ENCODE results near the gene BLACAT1. TPM values are rescaled to one million over a fixed set of nuclear protein-coding genes. Genes with fewer than 3 reads are reported as not detected.

Gene BLACAT1
- total and polyA plus RNA-seq, 9 of the 15 experiments (the other 6 are each of a cell fraction or from before 2014, with no cell fraction given): 0.10 to 5.9 (median 0.73) TPM

GRCh38 chr1:205492201-205492667 is 36.4 kb upstream of the BLACAT1 start:
- TF ChIP-seq BRF1 (IDR thresholded peaks at IDR 0.05; ENCODE audit: borderline replicate concordance, extremely low read depth, insufficient read length): no peak
- TF ChIP-seq RFX7 (CRISPR knock-in tag; IDR thresholded peaks at IDR 0.05): no peak
- no peak for TF ChIP-seq ZNF583 (CRISPR knock-in tag; IDR thresholded peaks at IDR 0.05)
- no peak for TF ChIP-seq NRF1 (conservative IDR thresholded peaks at IDR 0.05 in 1 of 2, IDR thresholded peaks at IDR 0.05 in 1 of 2)
- no peak for TF ChIP-seq PHB (CRISPR knock-in tag; IDR thresholded peaks at IDR 0.05)
- TF ChIP-seq ADNP (tag; IDR thresholded peaks at IDR 0.05): no peak
- no peak for TF ChIP-seq NUFIP1 (IDR thresholded peaks at IDR 0.05; ENCODE audit: partially characterized antibody)
- TF ChIP-seq, protein P1, sequence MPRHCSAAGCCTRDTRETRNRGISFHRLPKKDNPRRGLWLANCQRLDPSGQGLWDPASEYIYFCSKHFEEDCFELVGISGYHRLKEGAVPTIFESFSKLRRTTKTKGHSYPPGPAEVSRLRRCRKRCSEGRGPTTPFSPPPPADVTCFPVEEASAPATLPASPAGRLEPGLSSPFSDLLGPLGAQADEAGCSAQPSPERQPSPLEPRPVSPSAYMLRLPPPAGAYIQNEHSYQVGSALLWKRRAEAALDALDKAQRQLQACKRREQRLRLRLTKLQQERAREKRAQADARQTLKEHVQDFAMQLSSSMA (CRISPR knock-in tag; IDR thresholded peaks at IDR 0.05): no peak
- no peak for TF ChIP-seq ZNF311 (CRISPR knock-in tag; IDR thresholded peaks at IDR 0.05)
- TF ChIP-seq PTRF (tag; IDR thresholded peaks at IDR 0.05): no peak
- TF ChIP-seq, protein P2, sequence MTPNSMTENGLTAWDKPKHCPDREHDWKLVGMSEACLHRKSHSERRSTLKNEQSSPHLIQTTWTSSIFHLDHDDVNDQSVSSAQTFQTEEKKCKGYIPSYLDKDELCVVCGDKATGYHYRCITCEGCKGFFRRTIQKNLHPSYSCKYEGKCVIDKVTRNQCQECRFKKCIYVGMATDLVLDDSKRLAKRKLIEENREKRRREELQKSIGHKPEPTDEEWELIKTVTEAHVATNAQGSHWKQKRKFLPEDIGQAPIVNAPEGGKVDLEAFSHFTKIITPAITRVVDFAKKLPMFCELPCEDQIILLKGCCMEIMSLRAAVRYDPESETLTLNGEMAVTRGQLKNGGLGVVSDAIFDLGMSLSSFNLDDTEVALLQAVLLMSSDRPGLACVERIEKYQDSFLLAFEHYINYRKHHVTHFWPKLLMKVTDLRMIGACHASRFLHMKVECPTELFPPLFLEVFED (CRISPR knock-in tag; conservative IDR thresholded peaks at IDR 0.05): no peak
- no peak for TF ChIP-seq RB1 (IDR thresholded peaks at IDR 0.05; ENCODE audit: low read depth)
- TF ChIP-seq, protein P3, sequence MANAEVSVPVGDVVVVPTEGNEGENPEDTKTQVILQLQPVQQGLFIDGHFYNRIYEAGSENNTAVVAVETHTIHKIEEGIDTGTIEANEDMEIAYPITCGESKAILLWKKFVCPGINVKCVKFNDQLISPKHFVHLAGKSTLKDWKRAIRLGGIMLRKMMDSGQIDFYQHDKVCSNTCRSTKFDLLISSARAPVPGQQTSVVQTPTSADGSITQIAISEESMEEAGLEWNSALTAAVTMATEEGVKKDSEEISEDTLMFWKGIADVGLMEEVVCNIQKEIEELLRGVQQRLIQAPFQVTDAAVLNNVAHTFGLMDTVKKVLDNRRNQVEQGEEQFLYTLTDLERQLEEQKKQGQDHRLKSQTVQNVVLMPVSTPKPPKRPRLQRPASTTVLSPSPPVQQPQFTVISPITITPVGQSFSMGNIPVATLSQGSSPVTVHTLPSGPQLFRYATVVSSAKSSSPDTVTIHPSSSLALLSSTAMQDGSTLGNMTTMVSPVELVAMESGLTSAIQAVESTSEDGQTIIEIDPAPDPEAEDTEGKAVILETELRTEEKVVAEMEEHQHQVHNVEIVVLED (CRISPR knock-in tag; IDR thresholded peaks at IDR 0.05): no peak
- TF ChIP-seq, protein P4, sequence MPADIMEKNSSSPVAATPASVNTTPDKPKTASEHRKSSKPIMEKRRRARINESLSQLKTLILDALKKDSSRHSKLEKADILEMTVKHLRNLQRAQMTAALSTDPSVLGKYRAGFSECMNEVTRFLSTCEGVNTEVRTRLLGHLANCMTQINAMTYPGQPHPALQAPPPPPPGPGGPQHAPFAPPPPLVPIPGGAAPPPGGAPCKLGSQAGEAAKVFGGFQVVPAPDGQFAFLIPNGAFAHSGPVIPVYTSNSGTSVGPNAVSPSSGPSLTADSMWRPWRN (IDR thresholded peaks at IDR 0.05; ENCODE audit: low read depth): no peak
- TF ChIP-seq ZNF274 (IDR thresholded peaks at IDR 0.05; ENCODE audit: borderline replicate concordance, low read depth, low read length): no peak
- TF ChIP-seq TEAD1 (CRISPR knock-in tag; IDR thresholded peaks at IDR 0.05): no peak
- no peak for TF ChIP-seq RBM22 (IDR thresholded peaks at IDR 0.05; ENCODE audit: low read depth, low read length, poor library complexity, severe bottlenecking)
- TF ChIP-seq KLF10 (CRISPR knock-in tag; IDR thresholded peaks at IDR 0.05): no peak
- TF ChIP-seq TCF15 (CRISPR knock-in tag; IDR thresholded peaks at IDR 0.05): no peak
- Histone ChIP-seq H2AFZ (ENCODE audit: low read depth, low read length) (no peak overlapping the region), H3K9me3 (replicated peaks; ENCODE audit: control insufficient read depth, insufficient read depth, low read depth, low read length) (no peaks in the 10 kb centered on the region), H3K36me3 (ENCODE audit: control insufficient read depth, insufficient read depth, low read length) (no peaks in the 10 kb centered on the region), H3K4me1 (replicated peaks in 1 of 2; ENCODE audit: control insufficient read depth in 2 of 2, insufficient read depth in 2 of 2, low read length in 2 of 2) (peaks cover 4 to 11% of the 10 kb centered on the region in 2 experiments; a peak in 3 of 5 replicates), H3K79me2 (ENCODE audit: control insufficient read depth, insufficient read depth, low read length) (no peaks in the 10 kb centered on the region), H3K27ac (ENCODE audit: extremely low read depth, low read depth, low read length) (no peak overlapping the region), H3K9me1 (ENCODE audit: control insufficient read depth, insufficient read depth, low read length) (no peaks in the 10 kb centered on the region), H3K4me2 (ENCODE audit: insufficient read depth, low read length) (no peak overlapping the region), H4K20me1 (replicated peaks; ENCODE audit: control insufficient read depth, insufficient read depth, low read length) (peaks cover 5% of the 10 kb centered on the region; the same call in 1 of the 2 replicates), H3K4me3 (no peak overlapping the region), H3K9ac (ENCODE audit: insufficient read depth in 1 of 2, low read depth in 2 of 2, low read length in 2 of 2) (no peak overlapping the region), H3K27me3 (ENCODE audit: control insufficient read depth in 2 of 2, insufficient read depth in 2 of 2, low read length in 2 of 2) (peaks cover 16 to 60% of the 10 kb centered on the region in 2 experiments; a peak in 4 of 5 replicates)
- ChIA-PET POLR2A (interaction anchor here (1.3 kb wide), 1 partner anchor 25 kb away, joined by 3 read pairs; no protein-coding TSS in a partner anchor), CTCF (ENCODE audit: low intra/inter-chr PET ratio) (no interaction called here)
- WGBS (ENCODE audit: insufficient coverage, low coverage, missing lambda C conversion rate): 3% methylated on average over 2 of the region's 2 CpGs
- no peak for FAIRE-seq
- in situ Hi-C loops (cut with MboI): no loop called here
- no peak for ATAC-seq
- intact Hi-C loops (cut with micrococcal nuclease): no loop called here
- no TSS peak for BruUV-seq (replicated peaks)
- no peak for DNase-seq (ENCODE audit: extremely low read depth in 1 of 4, low spot score in 3 of 4)
